MG63 (cell line): ENCODE data around the gene DOLPP1. TPM values are rescaled to one million over a fixed set of nuclear protein-coding genes. Genes with fewer than 3 reads are reported as not detected.

Source experiments
- DNase-seq: peaks from one replicate; pipeline ENCODE4 v3.0.0-alpha.2; 2020
- H3K27me3 ChIP-seq: fragments of 250-450 bp; sonication (Bioruptor Pico); 2 replicates; pipeline ENCODE4 v1.5.1; 2020; ENCODE audit warnings: mild to moderate bottlenecking, moderate library complexity
- H3K36me3 ChIP-seq: fragments of 250-450 bp; sonication (Bioruptor Pico); 2 replicates; pipeline ENCODE4 v1.5.1; 2020; ENCODE audit warnings: mild to moderate bottlenecking, moderate library complexity
- H3K4me3 ChIP-seq: fragments of 250-450 bp; sonication (Bioruptor Pico); 2 replicates; pipeline ENCODE4 v1.5.1; 2020; ENCODE audit warnings: mild to moderate bottlenecking, moderate library complexity
- H3K9me3 ChIP-seq: fragments of 250-450 bp; sonication (Bioruptor Pico); 2 replicates; pipeline ENCODE4 v1.5.1; 2020; ENCODE audit warnings: mild to moderate bottlenecking, moderate library complexity
- total RNA-seq: library from RNA; depleted of rRNA; stranded (reverse); fragments of >200 nt; shearing (Covaris generic); gene quantifications from 2 replicates; pipeline ENCODE4 v1.2.3, GENCODE V29; 2014; ENCODE audit warnings: low replicate concordance

The DOLPP1 gene
- total RNA-seq, 1 experiment from 2014 or later, result 24.9 TPM

- H3K9me3 ChIP-seq, result no peaks in the 10 kb centered on the region
Measured at GRCh38 chr9:129076640-129077037, 4.3 kb upstream of the DOLPP1 start.

GRCh38 chr9:129077236-129077635, 3.7 kb upstream of the DOLPP1 start:
- no peaks in the 10 kb centered on the region for H3K27me3 ChIP-seq
- H3K4me3 ChIP-seq, result no peak overlapping the region
- H3K36me3 ChIP-seq, result no peaks in the 10 kb centered on the region
- no peak for DNase-seq
- H3K9me3 ChIP-seq, result no peaks in the 10 kb centered on the region

More at GRCh38 chr9:129076640-129077037, 4.3 kb upstream of the DOLPP1 start:
- Histone ChIP-seq H3K36me3 (no peaks in the 10 kb centered on the region), H3K4me3 (no peak overlapping the region), H3K27me3 (no peaks in the 10 kb centered on the region)
- no peak for DNase-seq

- H3K4me3 ChIP-seq, result no peak overlapping the region
- DNase-seq, result no peak
- no peaks in the 10 kb centered on the region for H3K27me3 ChIP-seq
- no peaks in the 10 kb centered on the region for H3K36me3 ChIP-seq
- H3K9me3 ChIP-seq, result no peaks in the 10 kb centered on the region
Measured at GRCh38 chr9:129078691-129079503, 2.0 kb upstream of the DOLPP1 start.

GRCh38 chr9:129079829-129080228, 1.1 kb upstream of the DOLPP1 start:
- H3K9me3 ChIP-seq, result no peaks in the 10 kb centered on the region
- no peaks in the 10 kb centered on the region for H3K27me3 ChIP-seq
- peak overlapping the region; percentile 97 for H3K4me3 ChIP-seq
- H3K36me3 ChIP-seq, result no peaks in the 10 kb centered on the region
- no peak for DNase-seq

- H3K27me3 ChIP-seq, result no peaks in the 10 kb centered on the region
Measured at GRCh38 chr9:129080298-129080600, 662 bp upstream of the DOLPP1 start.

GRCh38 chr9:129081388-129081904, 535 bp downstream of the DOLPP1 start:
- Histone ChIP-seq H3K9me3 (no peaks in the 10 kb centered on the region), H3K36me3 (peaks cover 8% of the 10 kb centered on the region), H3K4me3 (peak overlapping the region; percentile 97), H3K27me3 (no peaks in the 10 kb centered on the region)
- DNase-seq, result peak; percentile 18

More at GRCh38 chr9:129080298-129080600, 662 bp upstream of the DOLPP1 start:
- H3K36me3 ChIP-seq, result peaks cover 2% of the 10 kb centered on the region; the same call in 1 of the 2 replicates
- H3K9me3 ChIP-seq, result no peaks in the 10 kb centered on the region
- H3K4me3 ChIP-seq, result peak overlapping the region; percentile 97
- no peak for DNase-seq

- DNase-seq, result no peak
- Histone ChIP-seq H3K4me3 (no peak overlapping the region), H3K36me3 (peaks cover 8% of the 10 kb centered on the region), H3K9me3 (no peaks in the 10 kb centered on the region), H3K27me3 (no peaks in the 10 kb centered on the region)
Measured at GRCh38 chr9:129084087-129084486, 3.2 kb downstream of the DOLPP1 start.

GRCh38 chr9:129089246-129089645, 8.3 kb downstream of the DOLPP1 start:
- Histone ChIP-seq H3K36me3 (peaks cover 8% of the 10 kb centered on the region), H3K27me3 (no peaks in the 10 kb centered on the region), H3K4me3 (no peak overlapping the region), H3K9me3 (no peaks in the 10 kb centered on the region)
- DNase-seq, result no peak

- Histone ChIP-seq H3K36me3 (no peaks in the 10 kb centered on the region), H3K27me3 (no peaks in the 10 kb centered on the region), H3K9me3 (no peaks in the 10 kb centered on the region), H3K4me3 (no peak overlapping the region)
- DNase-seq, result no peak
Measured at GRCh38 chr9:129093602-129094386, 12.9 kb downstream of the DOLPP1 start.

- Histone ChIP-seq H3K27me3 (no peaks in the 10 kb centered on the region), H3K9me3 (no peaks in the 10 kb centered on the region), H3K4me3 (no peak overlapping the region), H3K36me3 (no peaks in the 10 kb centered on the region)
- no peak for DNase-seq
Measured at GRCh38 chr9:129094387-129095169, 13.7 kb downstream of the DOLPP1 start.

- H3K36me3 ChIP-seq, result no peaks in the 10 kb centered on the region
- H3K27me3 ChIP-seq, result no peaks in the 10 kb centered on the region
- DNase-seq, result no peak
- no peak overlapping the region for H3K4me3 ChIP-seq
- H3K9me3 ChIP-seq, result no peaks in the 10 kb centered on the region
Measured at GRCh38 chr9:129095170-129095667, 14.3 kb downstream of the DOLPP1 start.

GRCh38 chr9:129095908-129096307, 15.0 kb downstream of the DOLPP1 start:
- Histone ChIP-seq H3K36me3 (no peaks in the 10 kb centered on the region), H3K27me3 (no peaks in the 10 kb centered on the region), H3K9me3 (no peaks in the 10 kb centered on the region), H3K4me3 (no peak overlapping the region)
- no peak for DNase-seq

- no peak for DNase-seq
- H3K36me3 ChIP-seq, result no peaks in the 10 kb centered on the region
- no peak overlapping the region for H3K4me3 ChIP-seq
- no peaks in the 10 kb centered on the region for H3K9me3 ChIP-seq
- no peaks in the 10 kb centered on the region for H3K27me3 ChIP-seq
Measured at GRCh38 chr9:129097671-129098306, 16.9 kb downstream of the DOLPP1 start.

- Histone ChIP-seq H3K27me3 (no peaks in the 10 kb centered on the region), H3K4me3 (no peak overlapping the region), H3K36me3 (no peaks in the 10 kb centered on the region), H3K9me3 (no peaks in the 10 kb centered on the region)
- DNase-seq, result no peak
Measured at GRCh38 chr9:129098328-129098727, 17.4 kb downstream of the DOLPP1 start.

- H3K9me3 ChIP-seq, result no peaks in the 10 kb centered on the region
- no peaks in the 10 kb centered on the region for H3K27me3 ChIP-seq
- DNase-seq, result no peak
- H3K36me3 ChIP-seq, result no peaks in the 10 kb centered on the region
- H3K4me3 ChIP-seq, result no peak overlapping the region
Measured at GRCh38 chr9:129100383-129101169, 19.7 kb downstream of the DOLPP1 start.

GRCh38 chr9:129101279-129101678, 20.4 kb downstream of the DOLPP1 start:
- Histone ChIP-seq H3K27me3 (no peaks in the 10 kb centered on the region), H3K9me3 (no peaks in the 10 kb centered on the region), H3K36me3 (no peaks in the 10 kb centered on the region), H3K4me3 (no peak overlapping the region)
- DNase-seq, result no peak
